Natural killer cell (primary cell): ENCODE results near the gene DDRGK1. TPM values are rescaled to one million over a fixed set of nuclear protein-coding genes. Genes with fewer than 3 reads are reported as not detected.
"Not testable (repeated sequence)": the region's sequence is repeated elsewhere in the genome, so short reads cannot be mapped to it uniquely, and the experiment has no call there.

Source experiments
- ATAC-seq, 3 donors: fragments of 150-1000 bp in 2 of 3; fragments of 200-7000 bp in 1 of 3; cut with Tn5 transposase; 1 replicate in 1 of 3; 2 replicates in 2 of 3; pipeline ENCODE4 v1.10.0; 2021; ENCODE audit warnings: mild to moderate bottlenecking in 2 of 3, moderate library complexity in 2 of 3
- DNase-seq, 2 donors: peaks; one replicate each; pipeline versions ENCODE4 v3.0.0 to v3.0.0-alpha.2; 2013 to 2021; ENCODE audit warnings: mixed read lengths in 1 of 2
- H3K27ac ChIP-seq: one replicate; pipeline ENCODE4 v1.5.1; 2013; ENCODE audit warnings: mild to moderate bottlenecking, low read length
- H3K27me3 ChIP-seq: one replicate; pipeline ENCODE4 v1.6.1; 2013; ENCODE audit warnings: low read length; ENCODE audit not compliant: control insufficient read depth, insufficient read depth
- H3K36me3 ChIP-seq: one replicate; pipeline ENCODE4 v1.6.1; 2013; ENCODE audit warnings: low read length; ENCODE audit not compliant: control insufficient read depth, insufficient read depth
- H3K4me1 ChIP-seq: one replicate; pipeline ENCODE4 v1.6.1; 2013; ENCODE audit warnings: low read length; ENCODE audit not compliant: control insufficient read depth, insufficient read depth
- H3K4me3 ChIP-seq: one replicate; pipeline ENCODE4 v1.5.1; 2013; ENCODE audit warnings: low read length
- H3K9me3 ChIP-seq: one replicate; pipeline ENCODE4 v1.6.1; 2013; ENCODE audit warnings: low read length; ENCODE audit not compliant: control insufficient read depth, insufficient read depth
- H3K27ac Mint-ChIP-seq, 2 donors: one replicate each; pipeline ENCODE4 v1.8.0; 2022; ENCODE audit warnings: mild to moderate bottlenecking in 2 of 2, mixed read lengths in 2 of 2, moderate library complexity in 1 of 2
- H3K27me3 Mint-ChIP-seq, 2 donors: one replicate each; pipeline ENCODE4 v1.8.0; 2022; ENCODE audit warnings: low read depth in 2 of 2, mixed read lengths in 2 of 2
- H3K36me3 Mint-ChIP-seq: one replicate; pipeline ENCODE4 v1.8.0; 2022; ENCODE audit warnings: mixed read lengths
- H3K4me1 Mint-ChIP-seq, 2 donors: one replicate each; pipeline ENCODE4 v1.8.0; 2022; ENCODE audit warnings: mixed read lengths in 2 of 2
- H3K4me3 Mint-ChIP-seq: one replicate; pipeline ENCODE4 v1.8.0; 2022; ENCODE audit warnings: mild to moderate bottlenecking, moderate library complexity, mixed read lengths
- H3K9me3 Mint-ChIP-seq, 2 donors: one replicate each; pipeline ENCODE4 v1.8.0; 2022; ENCODE audit warnings: mixed read lengths in 2 of 2
- CTCF ChIP-seq: fragments of 200-600 bp; IDR thresholded peaks from one replicate; pipeline ENCODE4 v1.8.0; 2022; ENCODE audit warnings: antibody characterized with exemption
- WGBS: methylation state at CpG from one replicate; pipeline ENCODE4 v1.1.7; 2013; ENCODE audit warnings: missing lambda C conversion rate; ENCODE audit not compliant: insufficient coverage; 5-methylcytosine and 5-hydroxymethylcytosine counted together
- intact Hi-C: fragments of 100-400 bp; cut with micrococcal nuclease; formaldehyde crosslinking; loops from one replicate; pipeline ENCODE4 v1.14.2; 2022
- total RNA-seq, 4 donors: library from RNA; stranded (reverse); fragments of 120-200 nt in 1 of 4; gene quantifications; one replicate each; pipeline versions ENCODE4 v1.2.3 to v1.2.4, GENCODE V29; 2013 to 2022

Gene DDRGK1
- total RNA-seq, 3 donors from 2014 or later (not counting 1 experiment from before 2014, with no cell fraction given) = 47.8 to 52.6 (median 52.4) TPM

DNA sequence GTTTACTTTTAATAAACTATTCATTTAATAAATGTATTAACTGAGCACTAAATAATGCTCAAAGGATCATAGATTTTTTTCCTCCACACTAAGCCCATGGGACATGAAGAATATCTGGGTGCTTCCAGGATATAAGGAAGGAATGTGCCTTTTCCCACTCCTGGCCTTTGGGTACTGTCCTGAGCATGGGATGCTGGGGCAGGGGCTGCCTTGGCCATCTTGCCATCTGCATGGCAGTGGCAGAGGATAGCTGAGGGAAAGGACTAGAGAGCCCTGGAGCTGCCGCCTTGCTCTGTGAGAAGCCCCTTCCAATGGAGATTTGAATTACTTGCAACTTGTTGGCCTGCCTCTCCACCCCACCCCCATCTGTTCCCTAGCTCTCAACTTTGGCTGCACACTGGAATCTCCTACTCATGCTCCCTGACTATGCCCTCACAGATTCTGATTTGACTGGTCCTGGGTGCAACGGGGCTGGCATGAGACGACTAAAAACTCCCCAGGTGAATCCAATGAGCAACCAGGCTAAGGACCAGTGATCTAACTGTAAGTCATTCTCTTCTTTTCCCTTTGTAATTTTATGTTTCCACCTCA lies 15.6 kb downstream of the DDRGK1 start:
- Mint-ChIP-seq H3K9me3 (no peaks in the 10 kb centered on the region), H3K4me1 (no peaks in the 10 kb centered on the region), H3K36me3 (no peaks in the 10 kb centered on the region), H3K4me3 (no peak overlapping the region), H3K27ac (peak overlapping the region; percentile 3 to 23), H3K27me3 (no peaks in the 10 kb centered on the region)
- H3K27ac ChIP-seq = no peak overlapping the region
- intact Hi-C loops = no loop called here
- no peak for ATAC-seq
- 96% methylated on average over 3 of the region's 3 CpGs for WGBS
- no peaks in the 10 kb centered on the region for H3K27me3 ChIP-seq
- no peak for DNase-seq
- no peaks in the 10 kb centered on the region for H3K4me1 ChIP-seq
- H3K36me3 ChIP-seq = peaks cover 43% of the 10 kb centered on the region
- no peaks in the 10 kb centered on the region for H3K9me3 ChIP-seq
- TF ChIP-seq CTCF = no peak
- H3K4me3 ChIP-seq = no peak overlapping the region

DNA sequence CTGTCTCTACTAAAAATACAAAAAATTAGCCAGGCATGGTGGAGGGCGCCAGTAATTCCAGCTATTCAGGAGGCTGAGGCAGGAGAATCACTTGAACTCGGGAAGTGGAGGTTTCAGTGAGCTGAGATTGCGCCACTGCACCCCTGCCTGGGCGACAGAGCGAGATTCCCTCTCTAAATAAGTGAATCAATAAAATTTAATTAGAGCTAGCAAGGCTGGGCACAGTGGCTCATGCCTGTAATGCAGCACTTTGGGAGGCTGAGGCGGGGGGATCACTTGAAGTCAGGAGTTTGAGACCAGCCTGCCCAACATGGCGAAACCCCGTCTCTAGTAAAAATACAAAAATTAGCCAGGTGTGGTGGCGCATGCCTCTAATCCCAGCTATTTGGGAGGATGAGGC lies 16.6 kb downstream of the DDRGK1 start:
- H3K4me1 Mint-ChIP-seq, ATAC-seq, H3K27ac ChIP-seq, H3K36me3 Mint-ChIP-seq, DNase-seq, H3K4me3 Mint-ChIP-seq, H3K9me3 ChIP-seq, H3K27me3 Mint-ChIP-seq, H3K27ac Mint-ChIP-seq, intact Hi-C loops, H3K27me3 ChIP-seq, H3K4me1 ChIP-seq, H3K4me3 ChIP-seq, H3K9me3 Mint-ChIP-seq: not testable (repeated sequence)
- H3K36me3 ChIP-seq = peaks cover 36% of the 10 kb centered on the region
- WGBS = 97% methylated on average over 9 of the region's 9 CpGs

DNA sequence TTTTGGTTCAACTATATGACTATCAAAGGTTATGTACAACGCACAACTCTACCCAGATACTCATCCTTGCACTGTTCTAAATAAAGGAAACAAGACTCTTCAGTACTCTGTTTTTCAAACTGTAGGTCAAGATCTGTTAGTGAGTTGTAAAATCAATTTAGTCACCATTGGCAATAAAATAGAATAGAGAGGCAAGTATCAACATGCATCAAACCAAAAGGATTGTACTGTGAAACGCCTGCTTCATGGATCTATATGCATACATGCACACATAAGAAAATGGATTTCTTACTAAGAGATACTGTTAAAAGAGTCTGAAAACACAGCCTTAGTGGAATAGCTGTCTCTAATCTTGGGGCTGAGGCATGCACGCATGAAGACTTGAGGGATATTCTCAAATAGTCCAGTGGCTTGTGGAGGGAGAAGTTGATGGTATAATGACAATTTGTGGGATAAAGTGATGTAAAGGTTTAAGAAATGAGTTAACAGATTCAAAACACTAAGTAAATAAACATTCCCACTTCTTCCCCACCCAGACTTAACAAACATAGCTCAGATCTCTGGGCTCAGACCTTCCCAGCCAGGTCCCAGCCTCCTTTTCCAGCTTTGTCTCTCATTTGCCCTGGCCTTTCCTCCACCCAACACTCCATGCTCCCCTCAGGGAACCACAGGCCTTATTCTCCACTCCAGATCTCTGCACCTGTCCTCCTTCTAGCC lies 20.4 kb downstream of the DDRGK1 start:
- H3K9me3 Mint-ChIP-seq = no peaks in the 10 kb centered on the region
- H3K9me3 ChIP-seq = no peaks in the 10 kb centered on the region
- no peak overlapping the region for H3K27ac ChIP-seq
- WGBS = 97% methylated on average over 2 of the region's 3 CpGs
- H3K4me3 ChIP-seq = no peak overlapping the region
- H3K36me3 ChIP-seq = no peaks in the 10 kb centered on the region
- ATAC-seq (no peak), DNase-seq (no peak)
- H3K27me3 Mint-ChIP-seq = no peaks in the 10 kb centered on the region
- no peaks in the 10 kb centered on the region for H3K4me1 Mint-ChIP-seq
- no peak overlapping the region for H3K27ac Mint-ChIP-seq
- no peak for TF ChIP-seq CTCF
- H3K4me3 Mint-ChIP-seq = no peak overlapping the region
- no peaks in the 10 kb centered on the region for H3K27me3 ChIP-seq
- no peaks in the 10 kb centered on the region for H3K4me1 ChIP-seq
- intact Hi-C loops = no loop called here
- no peaks in the 10 kb centered on the region for H3K36me3 Mint-ChIP-seq

DNA sequence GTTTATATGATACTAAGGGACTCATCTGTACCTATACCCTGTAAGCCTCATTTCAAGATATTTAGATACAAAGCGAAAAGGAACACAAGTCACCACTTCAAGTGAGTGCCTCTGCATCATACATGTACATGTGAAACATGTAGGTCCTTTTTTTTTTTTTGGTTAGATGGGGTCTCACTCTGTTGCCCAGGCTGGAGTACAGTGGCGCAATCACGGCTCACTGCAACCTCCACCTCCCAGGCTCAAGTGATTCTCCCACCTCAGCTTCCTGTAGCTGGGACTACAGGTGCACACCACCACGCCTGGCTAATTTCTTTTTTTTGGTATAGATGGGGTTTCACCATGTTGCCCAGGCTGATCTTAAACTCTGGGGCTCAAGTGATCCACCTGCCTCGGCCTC lies 22.1 kb downstream of the DDRGK1 start:
- WGBS = 95% methylated on average over 5 of the region's 5 CpGs

More for the DNA sequence above, 22.1 kb downstream of the DDRGK1 start:
- H3K36me3 Mint-ChIP-seq, H3K27ac Mint-ChIP-seq, H3K9me3 ChIP-seq, H3K4me1 ChIP-seq, H3K27ac ChIP-seq, ATAC-seq, intact Hi-C loops, H3K27me3 Mint-ChIP-seq, H3K36me3 ChIP-seq, H3K27me3 ChIP-seq, H3K4me1 Mint-ChIP-seq, H3K4me3 ChIP-seq, H3K9me3 Mint-ChIP-seq, DNase-seq, H3K4me3 Mint-ChIP-seq: not testable (repeated sequence)
